ENCODE results near the gene CYB5D1.
A peak's percentile ranks its signal among the peaks of the same experiment; 100 is the strongest.
"Not testable (repeated sequence)": the region's sequence is repeated elsewhere in the genome, so short reads cannot be mapped to it uniquely, and the experiment has no call there.

Gene CYB5D1

GRCh38 chr17:7856011-7856810, 1.6 kb upstream of the CYB5D1 start:
- no peak for DNase-seq (ENCODE audit: low read depth in 2 of 2)

GRCh38 chr17:7856811-7857712, 741 bp upstream of the CYB5D1 start, which contains the start of gene NAA38:
Gene NAA38, minus strand, starts transcription at chr17:7857559. Its CDS starts 96 bp downstream, at chr17:7857463.
- DNase-seq (ENCODE audit: low read depth in 2 of 2) = peak; percentile 92 to 95

GRCh38 chr17:7858522-7858810, 663 bp downstream of the CYB5D1 start:
- DNase-seq (ENCODE audit: low read depth in 2 of 2) = no peak

- no peak for DNase-seq (ENCODE audit: low read depth in 2 of 2)
Measured at GRCh38 chr17:7859028-7859427, 1.2 kb downstream of the CYB5D1 start.

- DNase-seq (ENCODE audit: low read depth in 2 of 2) = no peak
Measured at GRCh38 chr17:7862692-7863437, 5.1 kb downstream of the CYB5D1 start.

GRCh38 chr17:7864384-7864783, 6.6 kb downstream of the CYB5D1 start:
- DNase-seq (ENCODE audit: low read depth in 2 of 2) = not testable (repeated sequence)

- no peak for DNase-seq (ENCODE audit: low read depth in 2 of 2)
Measured at GRCh38 chr17:7864995-7865650, 7.3 kb downstream of the CYB5D1 start.

- no peak for DNase-seq (ENCODE audit: low read depth in 2 of 2)
Measured at GRCh38 chr17:7867881-7868329, 10.1 kb downstream of the CYB5D1 start.

GRCh38 chr17:7873051-7873450, 15.2 kb downstream of the CYB5D1 start:
- no peak for DNase-seq (ENCODE audit: low read depth in 2 of 2)

- no peak for DNase-seq (ENCODE audit: low read depth in 2 of 2)
Measured at GRCh38 chr17:7875804-7876370, 18.1 kb downstream of the CYB5D1 start.

GRCh38 chr17:7878234-7878633, 20.4 kb downstream of the CYB5D1 start:
- DNase-seq (ENCODE audit: low read depth in 2 of 2) = no peak

GRCh38 chr17:7880076-7880868, 22.5 kb downstream of the CYB5D1 start:
- DNase-seq (ENCODE audit: low read depth in 2 of 2) = no peak

- no peak for DNase-seq (ENCODE audit: low read depth in 2 of 2)
Measured at GRCh38 chr17:7881276-7882054, 23.7 kb downstream of the CYB5D1 start.

GRCh38 chr17:7882068-7882467, 24.3 kb downstream of the CYB5D1 start:
- no peak for DNase-seq (ENCODE audit: low read depth in 2 of 2)

GRCh38 chr17:7882629-7883028, 24.8 kb downstream of the CYB5D1 start:
- no peak for DNase-seq (ENCODE audit: low read depth in 2 of 2)

GRCh38 chr17:7883781-7884386, 26.1 kb downstream of the CYB5D1 start:
- DNase-seq (ENCODE audit: low read depth in 2 of 2) = no peak

- DNase-seq (ENCODE audit: low read depth in 2 of 2) = no peak
Measured at GRCh38 chr17:7884581-7885366, 27.0 kb downstream of the CYB5D1 start.

Data from stimulated activated CD4-positive, alpha-beta T cell treated with anti-CD3 and anti-CD28 coated beads, Interleukin-15, amount 100 ng/mL, for 48 hours (primary cell).